Liver (tissue), 9 donors: ENCODE results near the gene DNAH17. TPM values are rescaled to one million over a fixed set of nuclear protein-coding genes. Genes with fewer than 3 reads are reported as not detected.
A peak's percentile ranks its signal among the peaks of the same experiment; 100 is the strongest.

ENCODE experiments used
- DNase-seq: peaks from one replicate; pipeline ENCODE4 v3.0.0-alpha.2; 2017; ENCODE audit warnings: low spot score
- H3K27ac ChIP-seq, 2 donors: one replicate each; pipeline ENCODE4 v1.7.0; 2013; ENCODE audit warnings: inconsistent platforms in 2 of 2, low read length in 2 of 2, control low read depth in 1 of 2, low read depth in 1 of 2, mild to moderate bottlenecking in 1 of 2
- H3K27me3 ChIP-seq, 4 donors: one replicate each; pipeline versions ENCODE4 v1.6.1 to v1.7.0; 2013; ENCODE audit warnings: low read length in 3 of 4, inconsistent platforms in 1 of 4, mild to moderate bottlenecking in 1 of 4, moderate library complexity in 1 of 4; ENCODE audit not compliant: control insufficient read depth in 4 of 4, insufficient read depth in 4 of 4
- H3K36me3 ChIP-seq, 4 donors: one replicate each; pipeline versions ENCODE4 v1.6.1 to v1.7.0; 2013; ENCODE audit warnings: low read length in 3 of 4, mild to moderate bottlenecking in 3 of 4, low read depth in 1 of 4, moderate library complexity in 1 of 4; ENCODE audit not compliant: control insufficient read depth in 4 of 4, insufficient read depth in 3 of 4
- H3K4me1 ChIP-seq, 4 donors: one replicate each; pipeline versions ENCODE4 v1.6.1 to v1.7.0; 2013; ENCODE audit warnings: low read length in 3 of 4, mild to moderate bottlenecking in 3 of 4, moderate library complexity in 1 of 4; ENCODE audit not compliant: control insufficient read depth in 4 of 4, insufficient read depth in 4 of 4
- H3K4me3 ChIP-seq, 3 donors: one replicate each; pipeline versions ENCODE4 v1.6.1 to v1.7.0; 2013; ENCODE audit warnings: low read length in 3 of 3, control low read depth in 1 of 3, low read depth in 1 of 3, mild to moderate bottlenecking in 1 of 3
- H3K9ac ChIP-seq, 2 donors: one replicate each; pipeline ENCODE4 v1.7.0; 2013; ENCODE audit warnings: low read length in 2 of 2, mild to moderate bottlenecking in 2 of 2, moderate library complexity in 2 of 2, control low read depth in 1 of 2, low read depth in 1 of 2
- H3K9me3 ChIP-seq, 4 donors: one replicate each; pipeline versions ENCODE4 v1.6.1 to v1.7.0; 2013; ENCODE audit warnings: low read length in 3 of 4; ENCODE audit not compliant: control insufficient read depth in 4 of 4
- EGR1 ChIP-seq, 2 donors: IDR thresholded peaks; 2 replicates each; pipeline ENCODE4 v1.6.1; 2016 to 2018; ENCODE audit warnings: antibody characterized with exemption in 2 of 2, low read depth in 2 of 2
- FOXA2 ChIP-seq: IDR thresholded peaks from 2 replicates; pipeline ENCODE4 v1.6.1; 2016; ENCODE audit warnings: antibody characterized with exemption
- GABPA ChIP-seq, 2 donors: IDR thresholded peaks in 1 of 2; conservative IDR thresholded peaks in 1 of 2; 2 replicates each; pipeline ENCODE4 v1.6.1; 2016; ENCODE audit warnings: antibody characterized with exemption in 2 of 2, mild to moderate bottlenecking in 1 of 2, moderate library complexity in 1 of 2
- HNF4A ChIP-seq, 2 donors: conservative IDR thresholded peaks; 2 replicates each; pipeline ENCODE4 v1.6.1; 2016; ENCODE audit warnings: antibody characterized with exemption in 2 of 2, mild to moderate bottlenecking in 2 of 2
- HNF4G ChIP-seq: IDR thresholded peaks from 2 replicates; pipeline ENCODE4 v1.6.1; 2016; ENCODE audit warnings: antibody characterized with exemption
- JUND ChIP-seq, 2 donors: IDR thresholded peaks; 2 replicates each; pipeline ENCODE4 v1.6.1; 2016; ENCODE audit warnings: antibody characterized with exemption in 2 of 2
- RXRA ChIP-seq, 2 donors: IDR thresholded peaks; 2 replicates each; pipeline ENCODE4 v1.6.1; 2017 to 2018; ENCODE audit warnings: antibody characterized with exemption in 2 of 2, mild to moderate bottlenecking in 1 of 2
- SP1 ChIP-seq: IDR thresholded peaks from 2 replicates; pipeline ENCODE4 v1.6.1; 2018; ENCODE audit warnings: antibody characterized with exemption, mild to moderate bottlenecking
- TAF1 ChIP-seq: conservative IDR thresholded peaks from 2 replicates; pipeline ENCODE4 v1.6.1; 2016; ENCODE audit warnings: antibody characterized with exemption, mild to moderate bottlenecking
- YY1 ChIP-seq: IDR thresholded peaks from 2 replicates; pipeline ENCODE4 v1.6.1; 2016; ENCODE audit warnings: antibody characterized with exemption, mild to moderate bottlenecking
- WGBS: extraction: QIAGEN DNeasy Blood & Tissue Kit; methylation state at CpG from one replicate; pipeline ENCODE4 v1.1.7; 2013; 5-methylcytosine and 5-hydroxymethylcytosine counted together
- polyA plus RNA-seq, 2 donors: library from polyadenylated mRNA; stranded (reverse) in 1 of 2; unstranded in 1 of 2; fragments of 200-250 nt in 1 of 2; fragments of >200 nt in 1 of 2; fragmentation: Nextera tagmentation in 1 of 2; extraction: Ambion mirVana in 1 of 2; gene quantifications; one replicate each; pipeline versions ENCODE4 v1.2.1 to v1.2.3, GENCODE V29; 2013 to 2015
- total RNA-seq, 2 donors: library from RNA; depleted of rRNA; stranded (reverse); fragments of >200 nt; gene quantifications; one replicate each; pipeline ENCODE4 v1.2.3, GENCODE V29; 2014
- TF ChIP-seq, protein P1 (sequence below): IDR thresholded peaks from 2 replicates; pipeline ENCODE4 v1.6.1; 2016; ENCODE audit warnings: antibody characterized with exemption
- TF ChIP-seq, protein P2 (sequence below): IDR thresholded peaks from 2 replicates; pipeline ENCODE4 v1.6.1; 2016; ENCODE audit warnings: antibody characterized with exemption, mild to moderate bottlenecking
- TF ChIP-seq, protein P3 (sequence below): fragments of 150-350 bp; IDR thresholded peaks from 2 replicates; pipeline ENCODE4 v1.5.1; 2017; ENCODE audit warnings: improper control_type of control experiment, low read depth, low read length; ENCODE audit not compliant: missing input control
- donor health status: healthy.
- donor health status: healthy.
- donor health status: healthy.
- donor health status: healthy.
- donor health status: healthy.

Gene DNAH17
- total and polyA plus RNA-seq, 4 donors: 0.09 to 0.79 TPM; not detected in 2

DNA sequence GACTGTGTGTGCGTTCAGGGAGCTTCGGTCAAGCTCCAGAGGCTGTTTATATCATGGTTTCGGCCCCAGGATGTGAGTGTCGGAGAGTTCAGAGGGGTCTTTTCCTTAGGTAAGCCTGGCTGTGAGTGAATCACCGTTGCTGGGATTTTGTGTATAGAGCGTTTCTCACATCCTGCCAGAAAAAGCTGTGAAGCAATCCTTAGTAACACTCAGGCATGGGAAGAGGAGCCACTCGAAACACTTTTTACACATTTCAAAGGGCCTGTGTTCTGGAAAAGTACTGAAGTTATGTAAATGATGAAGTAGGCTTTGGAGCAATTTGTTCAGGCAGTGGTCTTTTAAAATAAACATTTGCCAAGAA is 198.1 kb downstream of the DNAH17 start:
- no peak for DNase-seq
- no peak for TF ChIP-seq GABPA (IDR thresholded peaks at IDR 0.05 in 1 of 2, conservative IDR thresholded peaks at IDR 0.05 in 1 of 2)
- no peak for TF ChIP-seq TAF1
- TF ChIP-seq, protein P1, sequence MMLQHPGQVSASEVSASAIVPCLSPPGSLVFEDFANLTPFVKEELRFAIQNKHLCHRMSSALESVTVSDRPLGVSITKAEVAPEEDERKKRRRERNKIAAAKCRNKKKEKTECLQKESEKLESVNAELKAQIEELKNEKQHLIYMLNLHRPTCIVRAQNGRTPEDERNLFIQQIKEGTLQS: no peak
- no peak for TF ChIP-seq HNF4A (conservative IDR thresholded peaks at IDR 0.05)
- no peak for TF ChIP-seq JUND (IDR thresholded peaks at IDR 0.05)
- TF ChIP-seq YY1: no peak
- TF ChIP-seq, protein P2, sequence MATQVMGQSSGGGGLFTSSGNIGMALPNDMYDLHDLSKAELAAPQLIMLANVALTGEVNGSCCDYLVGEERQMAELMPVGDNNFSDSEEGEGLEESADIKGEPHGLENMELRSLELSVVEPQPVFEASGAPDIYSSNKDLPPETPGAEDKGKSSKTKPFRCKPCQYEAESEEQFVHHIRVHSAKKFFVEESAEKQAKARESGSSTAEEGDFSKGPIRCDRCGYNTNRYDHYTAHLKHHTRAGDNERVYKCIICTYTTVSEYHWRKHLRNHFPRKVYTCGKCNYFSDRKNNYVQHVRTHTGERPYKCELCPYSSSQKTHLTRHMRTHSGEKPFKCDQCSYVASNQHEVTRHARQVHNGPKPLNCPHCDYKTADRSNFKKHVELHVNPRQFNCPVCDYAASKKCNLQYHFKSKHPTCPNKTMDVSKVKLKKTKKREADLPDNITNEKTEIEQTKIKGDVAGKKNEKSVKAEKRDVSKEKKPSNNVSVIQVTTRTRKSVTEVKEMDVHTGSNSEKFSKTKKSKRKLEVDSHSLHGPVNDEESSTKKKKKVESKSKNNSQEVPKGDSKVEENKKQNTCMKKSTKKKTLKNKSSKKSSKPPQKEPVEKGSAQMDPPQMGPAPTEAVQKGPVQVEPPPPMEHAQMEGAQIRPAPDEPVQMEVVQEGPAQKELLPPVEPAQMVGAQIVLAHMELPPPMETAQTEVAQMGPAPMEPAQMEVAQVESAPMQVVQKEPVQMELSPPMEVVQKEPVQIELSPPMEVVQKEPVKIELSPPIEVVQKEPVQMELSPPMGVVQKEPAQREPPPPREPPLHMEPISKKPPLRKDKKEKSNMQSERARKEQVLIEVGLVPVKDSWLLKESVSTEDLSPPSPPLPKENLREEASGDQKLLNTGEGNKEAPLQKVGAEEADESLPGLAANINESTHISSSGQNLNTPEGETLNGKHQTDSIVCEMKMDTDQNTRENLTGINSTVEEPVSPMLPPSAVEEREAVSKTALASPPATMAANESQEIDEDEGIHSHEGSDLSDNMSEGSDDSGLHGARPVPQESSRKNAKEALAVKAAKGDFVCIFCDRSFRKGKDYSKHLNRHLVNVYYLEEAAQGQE: no peak
- TF ChIP-seq FOXA2: no peak
- no peak for TF ChIP-seq SP1
- no peak for TF ChIP-seq RXRA (IDR thresholded peaks at IDR 0.05)

DNA sequence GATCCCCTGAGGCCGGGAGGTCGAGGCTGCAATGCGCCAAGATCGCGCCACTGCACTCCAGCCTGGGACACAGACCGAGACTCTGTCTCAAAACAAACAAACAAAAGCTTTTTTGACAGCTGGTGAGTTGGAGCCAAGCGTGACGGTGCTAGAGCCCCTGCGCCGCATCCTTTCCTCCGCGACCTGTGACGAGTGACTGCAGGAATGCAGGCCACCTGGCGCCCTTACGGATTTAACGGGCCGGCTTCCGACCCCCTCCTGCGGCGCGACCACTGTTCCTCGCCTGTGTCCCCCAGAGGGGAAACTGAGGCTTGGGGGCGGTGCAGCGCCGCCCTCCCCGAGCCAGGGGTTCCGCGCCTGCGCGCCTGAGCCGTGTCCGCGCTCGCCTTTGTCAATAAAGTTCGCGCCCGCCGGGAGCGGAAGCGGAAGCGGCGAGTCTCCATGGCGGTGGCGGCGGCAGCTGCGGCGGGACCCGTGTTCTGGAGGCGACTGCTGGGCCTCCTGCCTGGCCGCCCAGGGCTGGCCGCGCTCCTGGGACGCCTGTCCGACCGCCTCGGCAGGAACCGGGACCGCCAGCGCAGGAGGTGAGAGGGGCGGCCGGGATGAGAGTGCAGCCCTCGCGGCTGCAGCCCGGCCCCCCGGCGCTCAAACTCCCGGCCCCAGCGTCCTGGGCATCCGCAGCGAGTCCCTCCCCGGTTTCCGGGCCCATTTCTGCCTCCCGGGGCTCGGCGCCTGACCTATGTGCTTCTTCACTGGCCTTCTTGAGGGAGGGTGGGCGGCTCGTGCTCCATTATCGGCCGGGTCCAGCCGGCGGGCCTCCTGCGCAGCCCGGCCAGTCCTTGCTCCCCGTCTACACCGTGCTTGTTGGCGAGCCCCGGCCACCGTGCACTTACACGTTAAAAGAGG is 198.7 kb downstream of the DNAH17 start, which contains the start of gene PGS1:
TSS of gene PGS1 (plus strand) at position 425 of the 906 bp plus-strand sequence. CDS start at position 442, 17 bp downstream.
- H3K27ac ChIP-seq: peak within 1 kb of the TSS; percentile 83 to 95
- peak; percentile 82 for DNase-seq
- H3K27me3 ChIP-seq: no peaks in the 10 kb centered on the region
- TF ChIP-seq HNF4A (conservative IDR thresholded peaks at IDR 0.05) (no peak), JUND (IDR thresholded peaks at IDR 0.05) (no peak), RXRA (IDR thresholded peaks at IDR 0.05) (no peak), HNF4G (no peak), GABPA (IDR thresholded peaks at IDR 0.05 in 1 of 2, conservative IDR thresholded peaks at IDR 0.05 in 1 of 2) (peak; percentile 71 to 93), EGR1 (IDR thresholded peaks at IDR 0.05; ENCODE audit: low read depth in 2 of 2) (peak in 1 of 2 donors; percentile 21), TAF1 (no peak), YY1 (peak; percentile 80), FOXA2 (no peak)
- TF ChIP-seq, protein P2: no peak
- TF ChIP-seq, protein P3, sequence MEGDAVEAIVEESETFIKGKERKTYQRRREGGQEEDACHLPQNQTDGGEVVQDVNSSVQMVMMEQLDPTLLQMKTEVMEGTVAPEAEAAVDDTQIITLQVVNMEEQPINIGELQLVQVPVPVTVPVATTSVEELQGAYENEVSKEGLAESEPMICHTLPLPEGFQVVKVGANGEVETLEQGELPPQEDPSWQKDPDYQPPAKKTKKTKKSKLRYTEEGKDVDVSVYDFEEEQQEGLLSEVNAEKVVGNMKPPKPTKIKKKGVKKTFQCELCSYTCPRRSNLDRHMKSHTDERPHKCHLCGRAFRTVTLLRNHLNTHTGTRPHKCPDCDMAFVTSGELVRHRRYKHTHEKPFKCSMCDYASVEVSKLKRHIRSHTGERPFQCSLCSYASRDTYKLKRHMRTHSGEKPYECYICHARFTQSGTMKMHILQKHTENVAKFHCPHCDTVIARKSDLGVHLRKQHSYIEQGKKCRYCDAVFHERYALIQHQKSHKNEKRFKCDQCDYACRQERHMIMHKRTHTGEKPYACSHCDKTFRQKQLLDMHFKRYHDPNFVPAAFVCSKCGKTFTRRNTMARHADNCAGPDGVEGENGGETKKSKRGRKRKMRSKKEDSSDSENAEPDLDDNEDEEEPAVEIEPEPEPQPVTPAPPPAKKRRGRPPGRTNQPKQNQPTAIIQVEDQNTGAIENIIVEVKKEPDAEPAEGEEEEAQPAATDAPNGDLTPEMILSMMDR: no peak
- TF ChIP-seq, protein P1: no peak
- peaks cover 6 to 17% (median 12%) of the 10 kb centered on the region in 4 donors for H3K4me1 ChIP-seq
- H3K9ac ChIP-seq: peak within 1 kb of the TSS; percentile 74 to 81
- no peaks in the 10 kb centered on the region for H3K9me3 ChIP-seq
- 2% methylated on average over 89 of the region's 89 CpGs for WGBS
- peak within 1 kb of the TSS; percentile 82 to 95 (median 92) for H3K4me3 ChIP-seq
- H3K36me3 ChIP-seq: peaks cover 0 to 3% (median under 1%) of the 10 kb centered on the region in 4 donors

More for the DNA sequence above, 198.1 kb downstream of the DNAH17 start:
- H3K27me3 ChIP-seq: no peaks in the 10 kb centered on the region
- peak overlapping the region; percentile 82 to 95 (median 92) for H3K4me3 ChIP-seq
- WGBS: 2% methylated on average over 7 of the region's 7 CpGs
- H3K27ac ChIP-seq: peak overlapping the region; percentile 83 to 95
- peaks cover 6 to 17% (median 12%) of the 10 kb centered on the region in 4 donors for H3K4me1 ChIP-seq
- H3K9me3 ChIP-seq: no peaks in the 10 kb centered on the region
- peak overlapping the region; percentile 67 to 81 for H3K9ac ChIP-seq
- H3K36me3 ChIP-seq: peaks cover 0 to 3% (median under 1%) of the 10 kb centered on the region in 4 donors
